K562 (cell line): ENCODE data around the gene NUDT5. TPM values are rescaled to one million over a fixed set of nuclear protein-coding genes. Genes with fewer than 3 reads are reported as not detected.

ENCODE experiments used
- BDP1 ChIP-seq: IDR thresholded peaks from 3 replicates; pipeline ENCODE4 v1.6.1; 2011; ENCODE audit not compliant: insufficient read length, insufficient read depth
- CBFB ChIP-seq: sonication (generic); formaldehyde crosslinking; IDR thresholded peaks from 2 replicates; pipeline ENCODE4 v1.4.0; 2020; ENCODE audit warnings: mild to moderate bottlenecking, missing genetic modification reagents
- GABPB1 ChIP-seq: sonication (generic); formaldehyde crosslinking; IDR thresholded peaks from 2 replicates; pipeline ENCODE4 v1.8.0; 2022; ENCODE audit warnings: mild to moderate bottlenecking, missing genetic modification reagents
- HOXB6 ChIP-seq: fragments of 250-450 bp; sonication (Bioruptor Pico); IDR thresholded peaks from 2 replicates; pipeline ENCODE4 v1.5.1; 2022; ENCODE audit warnings: mild to moderate bottlenecking, borderline replicate concordance
- MBD2 ChIP-seq: sonication (generic); IDR thresholded peaks from 2 replicates; pipeline ENCODE4 v1.6.1; 2016; ENCODE audit warnings: low read depth, borderline replicate concordance
- REST ChIP-seq, 2 experiments: fragments of 450-650 bp; formaldehyde crosslinking in 1 of 2; IDR thresholded peaks; 2 replicates each; pipeline versions ENCODE4 v1.4.0 to v1.6.1; 2014 to 2020; ENCODE audit warnings: mild to moderate bottlenecking in 2 of 2, borderline replicate concordance in 1 of 2, low read depth in 1 of 2
- RFX7 ChIP-seq: fragments of 250-450 bp; sonication (Bioruptor Pico); IDR thresholded peaks from 2 replicates; pipeline ENCODE4 v1.5.1; 2021; ENCODE audit warnings: mild to moderate bottlenecking
- RUNX1 ChIP-seq: sonication (generic); IDR thresholded peaks from 2 replicates; pipeline ENCODE4 v1.6.1; 2016; ENCODE audit warnings: antibody characterized with exemption, low read depth
- STAT5A ChIP-seq: IDR thresholded peaks from 2 replicates; pipeline ENCODE4 v1.6.1; 2012; ENCODE audit warnings: low read length, inconsistent platforms, borderline replicate concordance
- ZBTB49 ChIP-seq: sonication (generic); formaldehyde crosslinking; IDR thresholded peaks from 2 replicates; pipeline ENCODE4 v1.8.0; 2022; ENCODE audit warnings: missing genetic modification reagents, mild to moderate bottlenecking, borderline replicate concordance
- ZC3H8 ChIP-seq: fragments of 450-650 bp; IDR thresholded peaks from 2 replicates; pipeline ENCODE4 v1.6.1; 2017
- ZNF217 ChIP-seq: sonication (generic); formaldehyde crosslinking; IDR thresholded peaks from 2 replicates; pipeline ENCODE4 v1.8.0; 2022; ENCODE audit warnings: mild to moderate bottlenecking, missing genetic modification reagents
- ZNF280B ChIP-seq: fragments of 250-450 bp; sonication (Bioruptor Pico); IDR thresholded peaks from 2 replicates; pipeline ENCODE4 v1.5.1; 2021; ENCODE audit warnings: mild to moderate bottlenecking
- ZNF830 ChIP-seq: fragments of 250-450 bp; sonication (Bioruptor Pico); IDR thresholded peaks from 2 replicates; pipeline ENCODE4 v1.5.0; 2021; ENCODE audit warnings: mild to moderate bottlenecking
- polyA plus RNA-seq, 8 experiments: library from polyadenylated mRNA; depleted of rRNA in 4 of 8; stranded (reverse) in 5 of 8; unstranded in 3 of 8; fragments of >200 nt; fragmentation: Nextera tagmentation in 2 of 8; fragmentation: Illumina TruSeq in 1 of 8; extraction: Ambion mirVana in 2 of 8; extraction: Trizol in 1 of 8; gene quantifications; 2 replicates each; pipeline versions ENCODE4 v1.2.1 to v1.2.3, GENCODE V29; 2011 to 2014; ENCODE audit warnings: inconsistent platforms in 1 of 8, missing spikeins in 1 of 8
- total RNA-seq, 7 experiments: library from RNA; depleted of rRNA in 6 of 7; stranded (reverse); fragments of >200 nt in 6 of 7; fragmentation: Illumina TruSeq in 2 of 7; extraction: Trizol in 2 of 7; gene quantifications; 2 replicates each; pipeline versions ENCODE4 v1.2.1 to v1.2.3, GENCODE V29; 2011 to 2021; ENCODE audit warnings: low replicate concordance in 1 of 7

NUDT5 gene
- total and polyA plus RNA-seq, 9 of the 15 experiments (the other 6 are each of a cell fraction or from before 2014, with no cell fraction given), result 87.7 to 422 (median 186) TPM

- TF ChIP-seq ZNF280B (CRISPR knock-in tag), result no peak
- no peak for TF ChIP-seq HOXB6 (CRISPR knock-in tag)
- no peak for TF ChIP-seq BDP1
- no peak for TF ChIP-seq RUNX1
- no peak for TF ChIP-seq ZBTB49 (CRISPR knock-in tag)
- TF ChIP-seq CBFB, result no peak
- TF ChIP-seq REST (IDR thresholded peaks at IDR 0.05; ENCODE audit: borderline replicate concordance), result peak; percentile 25; the same call in 1 of the 2 replicates
- TF ChIP-seq REST (CRISPR knock-in tag; IDR thresholded peaks at IDR 0.05; ENCODE audit: low read depth), result 0 out of 2 replicates have a peak, but pooled peaks have one; percentile 10
- TF ChIP-seq STAT5A, result no peak
- no peak for TF ChIP-seq ZNF217 (CRISPR knock-in tag)
- 0 out of 2 replicates have a peak, but pooled peaks have one; percentile 30 for TF ChIP-seq MBD2
- no peak for TF ChIP-seq GABPB1 (CRISPR knock-in tag)
- TF ChIP-seq ZC3H8, result no peak
- TF ChIP-seq ZNF830, result no peak
- no peak for TF ChIP-seq RFX7 (CRISPR knock-in tag)
Measured at GRCh38 chr10:12129222-12130111, 66.2 kb downstream of the NUDT5 start, which contains the start of gene SEC61A2 (continued).
